Lower leg skin (tissue), 3 donors: ENCODE data around the gene CDH13.

Source experiments
- POLR2A ChIP-seq, 2 donors: fragments of 450-650 bp; IDR thresholded peaks; one replicate each; pipeline ENCODE4 v1.6.1; 2016 to 2017; ENCODE audit warnings: antibody characterized with exemption in 2 of 2, mild to moderate bottlenecking in 1 of 2, moderate library complexity in 1 of 2
- TF ChIP-seq, protein P1 (sequence below), 3 donors: fragments of 450-650 bp; IDR thresholded peaks; one replicate each; pipeline ENCODE4 v1.5.1; 2016; ENCODE audit warnings: antibody characterized with exemption in 3 of 3, mild to moderate bottlenecking in 3 of 3, moderate library complexity in 2 of 3

DNA sequence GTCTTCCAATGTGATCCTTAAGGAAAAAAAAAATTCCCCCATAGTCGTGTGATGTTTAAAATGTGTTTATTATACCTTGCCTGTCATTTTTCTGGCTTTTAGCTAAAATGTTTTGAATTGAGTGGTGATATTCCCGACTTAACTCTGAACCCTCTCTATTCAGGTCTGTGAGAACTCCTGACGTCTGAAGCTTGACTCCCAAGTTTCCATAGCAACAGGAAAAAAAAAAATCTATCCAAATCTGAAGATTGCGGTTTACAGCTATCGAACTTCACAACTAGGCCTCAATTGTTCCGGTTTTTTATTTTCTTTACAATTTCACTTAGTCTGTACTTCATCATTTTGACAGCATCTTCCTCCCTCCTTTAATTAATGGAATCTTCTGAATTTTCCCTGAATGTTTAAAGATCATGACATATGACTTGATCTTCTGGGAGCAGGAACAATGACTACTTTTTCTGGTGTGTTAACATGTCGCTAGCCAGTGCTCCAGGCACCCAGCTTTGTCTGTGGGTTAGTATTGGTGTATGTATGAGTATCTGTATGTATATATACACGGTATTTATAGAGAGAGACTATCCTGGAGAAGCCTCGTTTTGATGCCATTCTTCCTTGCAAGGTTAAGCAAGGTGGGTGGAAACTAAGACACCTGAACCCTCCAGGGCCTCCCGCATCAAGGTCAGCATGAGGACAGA, 1168.2 kb downstream of the CDH13 start:
- TF ChIP-seq, protein P1, sequence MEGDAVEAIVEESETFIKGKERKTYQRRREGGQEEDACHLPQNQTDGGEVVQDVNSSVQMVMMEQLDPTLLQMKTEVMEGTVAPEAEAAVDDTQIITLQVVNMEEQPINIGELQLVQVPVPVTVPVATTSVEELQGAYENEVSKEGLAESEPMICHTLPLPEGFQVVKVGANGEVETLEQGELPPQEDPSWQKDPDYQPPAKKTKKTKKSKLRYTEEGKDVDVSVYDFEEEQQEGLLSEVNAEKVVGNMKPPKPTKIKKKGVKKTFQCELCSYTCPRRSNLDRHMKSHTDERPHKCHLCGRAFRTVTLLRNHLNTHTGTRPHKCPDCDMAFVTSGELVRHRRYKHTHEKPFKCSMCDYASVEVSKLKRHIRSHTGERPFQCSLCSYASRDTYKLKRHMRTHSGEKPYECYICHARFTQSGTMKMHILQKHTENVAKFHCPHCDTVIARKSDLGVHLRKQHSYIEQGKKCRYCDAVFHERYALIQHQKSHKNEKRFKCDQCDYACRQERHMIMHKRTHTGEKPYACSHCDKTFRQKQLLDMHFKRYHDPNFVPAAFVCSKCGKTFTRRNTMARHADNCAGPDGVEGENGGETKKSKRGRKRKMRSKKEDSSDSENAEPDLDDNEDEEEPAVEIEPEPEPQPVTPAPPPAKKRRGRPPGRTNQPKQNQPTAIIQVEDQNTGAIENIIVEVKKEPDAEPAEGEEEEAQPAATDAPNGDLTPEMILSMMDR (IDR thresholded peaks at IDR 0.05): no peak
- no peak for TF ChIP-seq POLR2A (IDR thresholded peaks at IDR 0.05)
